Retinal pigment epithelial cell (primary cell): ENCODE data around the gene RTL3.
"Not testable (repeated sequence)": the region's sequence is repeated elsewhere in the genome, so short reads cannot be mapped to it uniquely, and the experiment has no call there.

ENCODE experiments used
- DNase-seq: peaks from one replicate; pipeline ENCODE4 v3.0.0-alpha.2; 2010; ENCODE audit warnings: low read depth
- H3K4me3 ChIP-seq: 2 replicates; pipeline ENCODE4 v1.5.1; 2011; ENCODE audit warnings: mild to moderate bottlenecking, low read length, control low read depth, moderate library complexity
- CTCF ChIP-seq: conservative IDR thresholded peaks from 2 replicates; pipeline ENCODE4 v1.5.1; 2011; ENCODE audit warnings: low read depth, low read length, control low read depth, inconsistent platforms

The RTL3 gene

GRCh38 chrX:78650906-78651437, 8.2 kb downstream of the RTL3 start:
- H3K4me3 ChIP-seq, result no peak overlapping the region
- DNase-seq, result peak; percentile 5
- no peak for TF ChIP-seq CTCF

- no peak for DNase-seq
- no peak overlapping the region for H3K4me3 ChIP-seq
- no peak for TF ChIP-seq CTCF
These were observed 15.3 kb downstream of the RTL3 start for GRCh38 chrX:78643874-78644273.

- no peak for TF ChIP-seq CTCF
- DNase-seq, result no peak
- no peak overlapping the region for H3K4me3 ChIP-seq
These were observed 16.0 kb downstream of the RTL3 start for GRCh38 chrX:78643096-78643495.

- DNase-seq, H3K4me3 ChIP-seq: not testable (repeated sequence)
These were observed 23.0 kb downstream of the RTL3 start for GRCh38 chrX:78636096-78636495.

DNA sequence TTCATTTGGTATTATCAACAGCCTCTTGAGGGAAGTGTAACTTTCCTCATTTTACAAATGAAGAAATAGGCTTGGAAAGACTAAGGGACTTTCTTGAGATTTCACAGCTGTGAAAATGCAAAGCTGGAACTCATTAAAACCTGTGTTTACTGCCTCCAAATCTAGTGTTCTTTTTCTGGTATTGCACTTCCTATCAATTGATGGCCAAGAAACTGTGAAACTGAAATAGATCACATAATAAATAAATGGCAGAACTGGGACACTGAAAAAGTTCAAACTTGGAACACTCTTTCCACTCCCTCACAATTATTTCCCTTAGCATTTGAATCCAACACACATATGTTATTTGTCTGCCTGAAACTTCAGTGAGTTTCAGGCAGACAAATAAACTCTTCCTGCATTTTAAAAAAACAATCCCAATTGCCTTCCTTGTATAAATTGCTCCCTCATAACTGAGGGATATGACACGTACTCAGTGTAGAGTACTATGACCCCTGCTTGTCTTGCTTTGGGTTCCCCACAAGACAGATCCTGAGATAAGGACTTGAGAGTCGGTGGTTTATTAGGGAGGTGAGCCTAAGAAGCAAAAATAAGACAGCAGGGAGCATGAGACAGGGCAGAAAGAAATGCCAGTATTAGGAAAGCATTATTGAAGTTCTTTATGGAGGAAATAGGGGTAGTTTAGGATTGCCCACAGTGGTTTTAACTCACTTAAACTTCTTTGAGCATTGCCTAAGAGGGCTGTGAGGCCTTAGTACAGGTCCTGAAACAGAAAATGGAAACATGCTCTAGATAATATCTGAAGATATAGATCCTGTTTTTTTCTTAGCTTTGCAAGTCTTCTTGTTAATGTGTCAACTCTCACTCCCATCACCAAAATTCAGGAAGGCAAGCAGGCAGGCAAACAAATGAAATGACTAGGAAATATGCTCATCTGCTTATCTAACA, 33.9 kb downstream of the RTL3 start:
- no peak for TF ChIP-seq CTCF
- no peak for DNase-seq
- H3K4me3 ChIP-seq, result no peak overlapping the region

GRCh38 chrX:78624426-78624825, 34.7 kb downstream of the RTL3 start:
- no peak for TF ChIP-seq CTCF
- no peak overlapping the region for H3K4me3 ChIP-seq
- DNase-seq, result no peak

DNA sequence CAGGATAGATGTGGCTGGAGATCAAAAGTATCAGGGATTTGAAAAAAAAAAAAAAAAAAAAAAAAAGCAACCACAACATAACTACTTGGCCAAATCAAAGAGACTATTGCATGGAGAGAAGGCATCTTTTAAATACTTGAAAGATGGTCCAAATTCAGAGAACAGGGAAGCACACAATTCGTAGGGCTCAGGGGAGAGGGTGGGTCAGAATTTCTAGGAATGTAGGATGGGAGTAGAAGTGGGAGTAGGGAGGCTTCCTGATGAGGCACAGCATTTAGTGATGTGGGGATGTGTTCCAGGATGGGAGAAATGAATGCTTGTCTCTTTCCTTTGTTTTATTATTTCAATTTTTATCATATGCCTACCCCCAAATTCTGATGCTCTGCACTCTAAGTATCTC, 36.3 kb downstream of the RTL3 start:
- DNase-seq, result no peak
- no peak overlapping the region for H3K4me3 ChIP-seq
- TF ChIP-seq CTCF, result no peak
